ENCODE data around the gene MS4A8.
"Not testable (repeated sequence)": the region's sequence is repeated elsewhere in the genome, so short reads cannot be mapped to it uniquely, and the experiment has no call there.

Gene MS4A8

GRCh38 chr11:60725592-60725991 is 26.2 kb downstream of the MS4A8 start:
- DNase-seq, result no peak

- no peak for DNase-seq
Measured at GRCh38 chr11:60731586-60731985, 32.2 kb downstream of the MS4A8 start.

GRCh38 chr11:60734279-60734678 is 34.9 kb downstream of the MS4A8 start:
- DNase-seq, result no peak

GRCh38 chr11:60739114-60739513 is 39.7 kb downstream of the MS4A8 start:
- DNase-seq, result no peak

- DNase-seq, result no peak
Measured at GRCh38 chr11:60740573-60740972, 41.2 kb downstream of the MS4A8 start.

- DNase-seq, result no peak
Measured at GRCh38 chr11:60741421-60741820, 42.0 kb downstream of the MS4A8 start.

- no peak for DNase-seq
Measured at GRCh38 chr11:60743058-60743457, 43.6 kb downstream of the MS4A8 start.

- DNase-seq, result no peak
Measured at GRCh38 chr11:60744114-60744513, 44.7 kb downstream of the MS4A8 start.

GRCh38 chr11:60747359-60747873 is 48.0 kb downstream of the MS4A8 start:
- no peak for DNase-seq

- no peak for DNase-seq
Measured at GRCh38 chr11:60748225-60748624, 48.8 kb downstream of the MS4A8 start.

GRCh38 chr11:60748821-60749220 is 49.4 kb downstream of the MS4A8 start:
- DNase-seq, result no peak

- no peak for DNase-seq
Measured at GRCh38 chr11:60750911-60751310, 51.5 kb downstream of the MS4A8 start.

- no peak for DNase-seq
Measured at GRCh38 chr11:60753309-60753708, 53.9 kb downstream of the MS4A8 start.

GRCh38 chr11:60754887-60755286 is 55.5 kb downstream of the MS4A8 start:
- DNase-seq, result no peak

- peak; percentile 23 for DNase-seq
Measured at GRCh38 chr11:60756307-60757032, 57.1 kb downstream of the MS4A8 start, which contains the start of gene MS4A15. MS4A15 (plus strand) TSS chr11:60756867; CDS start chr11:60763734, 6,867 bp downstream.

- DNase-seq, result no peak
Measured at GRCh38 chr11:60757231-60757800, 57.9 kb downstream of the MS4A8 start.

- DNase-seq, result not testable (repeated sequence)
Measured at GRCh38 chr11:60758671-60759070, 59.3 kb downstream of the MS4A8 start.

GRCh38 chr11:60759438-60760225 is 60.2 kb downstream of the MS4A8 start:
- not testable (repeated sequence) for DNase-seq

GRCh38 chr11:60761436-60762190 is 62.2 kb downstream of the MS4A8 start:
- no peak for DNase-seq

GRCh38 chr11:60762851-60763691 is 63.7 kb downstream of the MS4A8 start:
- DNase-seq, result no peak

GRCh38 chr11:60763692-60764369 is 64.4 kb downstream of the MS4A8 start:
- no peak for DNase-seq

Data from NCI-H526 treated with DMSO at 0.1 percent for 48 hours (cell line).